Dedifferentiated amniotic fluid mesenchymal stem cell (primary cell): ENCODE results near the gene RELN.

Experiments
- DNase-seq: peaks from one replicate; pipeline ENCODE4 v3.0.0-alpha.2; 2016; ENCODE audit errors: extremely low spot score

RELN gene

DNA sequence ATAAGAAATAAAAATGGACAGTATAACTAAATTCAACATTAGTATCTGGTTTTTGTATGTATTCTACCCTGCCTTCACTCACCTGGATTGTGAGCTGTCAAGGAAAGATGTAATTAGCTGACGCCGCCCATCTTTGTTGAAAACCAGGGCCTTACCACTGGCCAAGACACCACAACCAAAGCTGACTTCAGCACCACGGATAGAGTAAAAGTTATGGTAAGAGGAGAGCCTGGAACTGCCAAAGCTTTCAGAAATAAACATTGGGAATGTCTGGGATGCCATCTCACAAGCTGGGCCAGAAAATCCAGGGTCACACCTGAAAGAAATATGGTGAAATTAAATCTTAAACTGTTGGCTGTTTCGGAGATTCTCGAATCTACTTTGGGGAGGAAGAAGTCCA is 353.3 kb downstream of the RELN start:
- no peak for DNase-seq

- DNase-seq = no peak
These were observed 356.5 kb downstream of the RELN start for GRCh38 chr7:103632972-103633371.

DNA sequence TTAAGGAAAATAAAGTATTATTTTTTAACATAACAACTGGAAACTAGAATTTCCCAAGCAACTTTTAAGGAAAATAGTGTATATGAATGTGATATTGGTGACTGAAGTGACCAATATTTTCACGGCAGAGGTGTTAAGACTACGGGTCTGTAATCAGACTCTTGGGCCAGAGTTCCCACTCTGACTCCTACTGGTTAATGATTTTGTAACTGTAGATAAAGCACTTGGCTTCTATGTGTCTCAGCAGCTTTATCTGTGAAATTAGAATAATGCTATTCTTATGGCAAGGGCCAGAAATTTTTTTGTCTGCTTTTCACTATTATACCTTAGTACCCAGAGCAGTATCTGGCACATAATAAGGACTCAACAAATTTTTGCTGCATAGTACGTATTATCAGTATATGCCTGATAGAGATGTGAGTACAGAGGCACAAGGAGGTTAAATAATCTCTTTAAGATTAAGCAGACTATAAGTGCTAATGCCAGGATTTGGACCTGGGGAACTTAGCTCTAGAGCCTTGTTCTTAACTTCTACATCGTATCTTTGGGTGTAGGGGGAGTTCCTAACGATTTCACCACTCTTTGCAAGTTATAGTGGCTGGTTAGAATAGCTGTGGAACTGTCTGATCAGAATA is 357.3 kb downstream of the RELN start:
- DNase-seq = no peak

DNA sequence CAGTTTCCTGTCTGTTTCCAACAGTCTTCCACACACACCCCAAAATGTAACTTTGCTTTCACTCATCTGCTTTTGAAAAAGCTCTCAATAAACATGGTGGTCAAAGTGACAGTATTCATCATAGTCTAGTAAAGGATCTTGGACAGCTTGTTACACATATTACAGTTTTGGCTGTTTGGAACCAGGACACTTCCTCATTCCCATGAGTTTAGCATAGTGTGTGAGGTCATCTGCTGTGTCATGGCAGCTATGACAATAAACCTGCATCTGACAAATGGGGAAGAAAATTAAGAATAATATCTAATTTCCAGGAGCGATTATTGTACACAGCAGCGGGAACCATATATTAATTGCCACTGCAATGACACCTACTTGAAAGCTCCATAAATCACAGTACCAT is 359.1 kb downstream of the RELN start:
- DNase-seq = no peak

GRCh38 chr7:103628742-103629141 is 360.7 kb downstream of the RELN start:
- DNase-seq = no peak

DNA sequence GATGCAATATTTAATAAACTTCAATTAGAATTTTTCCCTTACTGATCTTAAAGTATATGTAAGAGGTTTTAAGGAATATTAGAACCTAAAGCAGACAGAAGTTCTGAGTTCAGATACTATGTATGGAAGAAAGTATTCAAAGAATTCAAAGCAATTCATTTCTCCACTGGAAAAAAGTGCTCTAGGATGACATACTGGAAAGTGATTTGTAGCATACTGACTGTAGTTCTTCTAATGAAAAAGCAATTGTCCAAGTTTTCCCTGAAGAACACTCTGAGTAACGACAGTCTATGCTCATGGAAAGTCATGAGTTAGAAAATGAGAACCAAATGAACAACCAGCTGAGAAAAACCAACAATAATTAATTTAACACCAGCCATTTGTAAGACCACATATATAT is 362.7 kb downstream of the RELN start:
- no peak for DNase-seq

- DNase-seq = no peak
These were observed 367.2 kb downstream of the RELN start for GRCh38 chr7:103622274-103622673.

DNA sequence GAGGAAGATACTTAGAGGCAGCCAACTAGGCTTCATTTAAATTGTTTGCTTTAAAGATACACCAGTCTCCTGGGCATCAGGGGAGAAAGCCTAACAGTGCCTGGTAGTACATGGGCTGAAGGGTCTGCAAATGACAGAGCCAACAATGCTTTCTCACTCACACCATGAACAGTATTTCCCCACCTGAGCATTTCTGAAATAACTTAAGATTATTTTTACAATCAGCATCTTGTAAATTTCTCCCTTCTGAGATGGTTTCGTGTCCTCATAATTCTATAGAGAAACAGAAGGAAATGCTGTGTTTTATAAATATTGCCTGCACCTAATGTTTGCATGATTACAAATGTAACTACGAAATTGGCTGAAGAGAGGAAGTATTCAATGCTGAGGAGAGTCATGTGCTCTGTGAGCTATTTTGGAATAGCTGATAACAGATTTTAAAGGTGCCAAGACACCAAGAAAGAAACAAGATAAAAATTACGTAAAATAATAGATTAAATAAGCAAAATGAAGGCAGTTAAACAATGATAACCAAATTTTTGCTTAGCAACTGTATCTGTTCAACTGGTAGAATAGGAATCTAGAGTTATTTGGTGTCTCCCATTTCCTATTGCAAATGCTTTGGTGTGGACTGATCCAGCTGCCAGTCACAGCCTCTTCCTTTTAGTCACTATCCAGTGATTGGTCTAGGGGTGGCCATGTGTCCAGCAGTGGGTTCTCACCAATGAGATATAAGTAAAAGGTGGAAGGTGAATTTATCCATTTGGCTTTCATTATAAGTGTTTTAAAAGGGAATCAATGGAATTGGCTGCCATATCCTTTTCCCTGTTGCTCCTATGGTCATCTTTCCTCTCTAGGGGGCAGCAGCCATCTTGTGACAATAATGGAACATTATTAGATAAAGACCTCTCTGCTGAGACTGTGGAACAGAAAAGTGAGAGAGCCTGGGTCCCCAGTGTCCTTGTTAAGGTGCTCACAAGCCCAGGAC is 375.5 kb downstream of the RELN start:
- no peak for DNase-seq

DNA sequence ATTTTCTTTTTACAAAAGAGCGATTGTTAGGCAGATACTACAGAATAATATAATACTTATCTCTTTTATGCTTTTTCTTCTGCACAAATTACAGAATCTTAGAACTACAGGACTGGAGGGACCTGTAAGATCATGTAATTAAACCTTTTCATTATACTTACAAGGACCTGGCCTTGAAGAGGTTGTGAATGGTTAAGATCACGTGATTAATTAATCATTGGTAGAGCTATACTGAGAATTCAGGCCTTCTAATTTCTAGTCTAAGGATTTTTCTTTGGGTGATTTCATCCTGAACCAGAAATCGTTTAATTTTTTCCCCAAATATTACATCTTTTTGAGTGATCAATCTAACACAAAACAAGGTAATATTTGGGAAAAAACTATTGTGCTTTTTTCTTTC is 379.7 kb downstream of the RELN start:
- no peak for DNase-seq

- DNase-seq = no peak
These were observed 383.8 kb downstream of the RELN start for GRCh38 chr7:103605640-103606039.

GRCh38 chr7:103598326-103598905 is 391.0 kb downstream of the RELN start:
- DNase-seq = no peak

DNA sequence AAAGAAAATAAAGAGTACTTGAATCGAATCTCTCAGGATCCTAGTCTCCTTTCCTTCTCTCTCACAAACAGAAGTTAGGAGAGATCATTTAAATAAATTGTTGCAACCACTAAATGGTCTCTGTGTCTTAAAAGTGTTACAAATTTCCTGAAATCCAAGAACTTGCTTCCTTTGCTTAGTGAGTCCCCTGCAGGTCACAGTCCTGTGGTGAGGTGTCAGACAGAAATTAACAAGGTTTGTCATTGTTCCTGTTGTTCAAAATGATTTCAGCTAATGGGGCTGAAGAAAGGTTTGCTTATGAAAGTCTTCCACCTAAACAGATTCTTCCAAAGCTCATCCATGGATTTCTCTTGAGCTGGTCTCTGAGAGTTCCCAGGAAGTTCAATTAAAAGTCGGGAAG is 391.9 kb downstream of the RELN start:
- DNase-seq = no peak

DNA sequence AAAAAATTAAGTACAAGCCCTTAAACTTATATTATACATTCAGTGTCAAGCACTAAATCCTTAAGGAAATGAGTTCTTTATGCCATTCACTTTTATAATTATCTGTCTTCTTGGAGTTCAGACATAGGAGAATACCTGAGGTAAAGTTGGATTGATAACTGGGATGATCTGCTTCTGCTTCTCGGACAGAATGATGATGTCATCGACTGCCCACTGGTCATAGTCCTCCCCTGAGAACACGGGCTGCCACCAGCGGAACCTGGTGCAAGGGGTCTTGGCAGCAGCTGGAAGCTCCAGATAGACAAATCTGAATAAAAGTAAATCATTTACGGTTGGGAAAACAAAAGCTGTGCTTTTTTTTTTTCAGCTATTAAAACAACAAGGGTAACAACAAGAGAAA is 395.3 kb downstream of the RELN start:
- DNase-seq = no peak

DNA sequence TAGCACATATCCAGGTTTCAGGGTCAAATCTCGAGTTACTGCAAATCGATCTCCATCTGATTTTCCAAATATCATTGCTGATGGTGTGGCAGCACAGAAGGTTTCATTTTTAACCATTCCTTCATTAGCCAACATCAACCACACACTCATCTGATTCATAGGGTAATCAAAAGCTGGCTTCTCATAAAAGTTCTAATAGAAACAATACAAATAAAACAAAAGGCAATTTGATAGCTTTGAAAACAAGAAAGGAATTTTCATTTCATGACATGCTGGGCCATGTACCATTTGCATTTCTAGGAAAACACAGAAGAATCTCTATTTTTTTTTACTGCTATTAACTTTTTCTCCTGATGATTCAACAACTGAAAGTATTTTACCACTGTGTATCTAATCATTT is 395.8 kb downstream of the RELN start:
- DNase-seq = no peak

GRCh38 chr7:103592844-103593243 is 396.6 kb downstream of the RELN start:
- DNase-seq = no peak

GRCh38 chr7:103592187-103592586 is 397.3 kb downstream of the RELN start:
- no peak for DNase-seq

DNA sequence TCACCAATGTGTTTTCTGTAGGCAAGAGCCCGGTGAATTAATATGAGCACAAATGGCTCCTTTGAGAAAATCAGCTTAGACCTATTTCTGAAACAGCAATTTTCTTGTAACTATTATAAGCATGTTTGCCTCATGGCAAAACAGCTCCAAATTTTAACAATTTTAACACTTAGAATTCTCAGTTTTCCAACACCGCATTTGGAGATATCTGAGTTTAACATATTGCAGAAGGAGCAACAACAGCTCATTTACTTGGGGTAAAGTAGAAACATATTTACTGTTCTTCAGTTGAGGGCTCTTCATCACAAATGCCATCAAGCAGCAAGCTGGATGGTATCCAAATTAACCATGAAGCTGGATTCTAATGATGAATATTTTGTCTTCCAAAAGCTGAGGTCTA is 409.4 kb downstream of the RELN start:
- DNase-seq = no peak

GRCh38 chr7:103577059-103577458 is 412.4 kb downstream of the RELN start:
- no peak for DNase-seq

DNA sequence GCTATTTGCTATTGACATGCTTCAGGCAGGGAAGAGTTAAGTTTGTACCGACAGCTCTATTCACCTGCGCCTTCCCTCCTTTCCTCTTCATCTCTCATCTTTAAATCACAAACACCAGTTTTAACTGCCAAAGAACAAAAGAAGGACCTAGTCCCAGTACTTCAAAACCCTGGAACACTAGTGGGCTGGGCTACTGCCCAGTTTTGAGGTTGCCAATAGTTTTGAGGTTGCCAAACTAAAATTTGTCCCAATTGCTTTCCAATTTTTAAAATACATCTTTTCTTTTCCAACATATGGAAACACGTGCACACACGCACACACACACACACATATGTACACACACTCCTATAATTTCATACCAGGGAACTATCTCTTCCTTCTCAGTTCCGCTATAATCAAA is 412.8 kb downstream of the RELN start:
- no peak for DNase-seq

- DNase-seq = no peak
These were observed 414.9 kb downstream of the RELN start for GRCh38 chr7:103574576-103574975.

DNA sequence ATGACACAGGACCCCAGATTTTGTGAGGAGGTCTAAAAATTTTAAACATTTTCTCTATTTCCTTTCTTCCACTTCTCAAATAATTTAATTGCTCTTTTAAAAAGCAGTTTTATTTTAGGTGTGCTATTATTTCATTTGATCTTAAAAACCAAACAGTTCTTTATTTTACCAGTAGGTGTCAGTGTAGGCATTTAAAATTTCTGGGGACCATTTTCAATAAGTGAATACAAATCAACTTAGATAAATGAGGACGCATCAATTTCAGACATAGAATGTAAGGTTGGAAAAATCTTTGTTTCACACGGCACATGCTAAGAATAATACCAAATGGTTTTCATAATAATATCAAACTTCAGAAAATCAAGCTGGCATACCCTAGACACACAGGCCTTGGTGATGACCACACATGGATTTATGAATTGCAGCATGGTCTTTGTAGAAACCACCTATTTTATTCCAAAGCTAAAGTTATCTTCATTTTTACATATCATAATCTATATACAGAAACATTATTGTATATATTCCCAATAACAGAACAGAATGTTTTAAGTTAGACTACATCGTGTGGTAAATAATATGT is 415.9 kb downstream of the RELN start:
- peak; percentile 60 for DNase-seq

DNA sequence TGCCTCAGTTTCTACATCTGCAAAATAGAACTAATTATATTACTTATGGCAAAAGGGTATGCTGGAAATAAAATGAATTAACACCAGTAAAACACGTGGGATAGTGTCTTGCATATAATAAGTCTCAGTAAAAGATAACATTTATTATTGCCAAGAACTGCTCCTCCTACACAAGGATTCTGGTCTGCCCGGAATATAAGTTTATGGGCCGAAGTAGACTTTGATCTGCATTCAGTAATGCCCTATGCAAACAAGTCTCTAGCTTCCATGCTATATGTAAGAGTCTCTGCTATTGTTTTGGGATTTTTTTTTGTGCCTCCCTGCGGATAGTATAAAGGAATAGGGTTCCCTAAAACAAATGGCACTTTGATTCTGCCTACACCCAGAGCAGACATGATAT is 417.9 kb downstream of the RELN start:
- DNase-seq = no peak
